Transverse colon (tissue), 4 donors: ENCODE measurements around the gene SHC2.

Experiments
- CTCF ChIP-seq, 5 experiments: fragments of 200-600 bp in 3 of 5; fragments of 450-650 bp in 2 of 5; sonication (generic) in 3 of 5; IDR thresholded peaks; 1 replicate in 2 of 5; 2 replicates in 3 of 5; pipeline ENCODE4 v1.5.1; 2016 to 2017; ENCODE audit warnings: antibody characterized with exemption in 5 of 5, inconsistent platforms in 3 of 5, mild to moderate bottlenecking in 2 of 5, moderate library complexity in 1 of 5
- POLR2A ChIP-seq: fragments of 450-650 bp; IDR thresholded peaks from one replicate; pipeline ENCODE4 v1.6.1; 2016; ENCODE audit warnings: antibody characterized with exemption, mild to moderate bottlenecking, moderate library complexity
- POLR2AphosphoS5 ChIP-seq, 3 donors: sonication (generic); formaldehyde crosslinking; IDR thresholded peaks; one replicate each; pipeline ENCODE4 v1.6.1; 2016; ENCODE audit warnings: antibody characterized with exemption in 3 of 3

GRCh38 chr19:464208-464545 lies 3.3 kb upstream of the SHC2 start:
- TF ChIP-seq CTCF (IDR thresholded peaks at IDR 0.05): no peak
- TF ChIP-seq POLR2A: no peak
- TF ChIP-seq POLR2AphosphoS5 (IDR thresholded peaks at IDR 0.05): no peak
